ENCODE data around the gene H1-8. TPM values are rescaled to one million over a fixed set of nuclear protein-coding genes. Genes with fewer than 3 reads are reported as not detected.
A peak's percentile ranks its signal among the peaks of the same experiment; 100 is the strongest.

Gene H1-8
- total and polyA plus RNA-seq, 5 donors from 2014 or later, result not detected

DNA sequence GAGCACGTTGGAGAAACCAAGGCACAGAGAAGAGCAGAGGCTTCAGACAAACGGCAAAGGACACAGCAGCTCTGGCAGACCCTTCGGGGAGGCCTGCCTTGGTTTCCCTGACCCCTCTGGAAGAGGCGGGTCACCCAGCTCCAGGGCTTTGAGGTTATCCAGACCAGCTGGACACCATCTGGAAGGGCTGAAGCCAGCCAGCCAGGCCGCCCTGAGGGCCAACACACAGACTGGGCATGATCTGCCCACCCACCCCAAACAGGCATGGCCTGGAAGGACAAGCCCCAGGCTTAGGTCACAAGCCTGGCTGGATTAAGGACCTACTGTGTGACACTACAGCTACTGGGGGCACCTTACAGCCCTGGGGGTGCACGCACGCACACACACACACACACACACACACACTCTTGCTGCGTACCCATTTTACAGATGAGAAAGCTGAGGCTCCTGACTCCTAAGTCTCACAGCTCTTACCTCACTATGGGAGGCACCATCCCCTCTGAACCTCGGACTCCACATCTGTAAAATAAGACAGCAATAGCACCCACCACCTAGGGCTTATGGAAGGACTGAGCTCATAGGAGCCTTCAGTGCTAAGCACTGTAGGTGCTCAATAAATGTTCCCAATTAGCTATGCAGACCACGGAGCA is 52.7 kb downstream of the H1-8 start:
- Histone ChIP-seq H3K27me3 (ENCODE audit: control insufficient read depth, insufficient read depth, low read length) (no peaks in the 10 kb centered on the region), H3K4me1 (ENCODE audit: control insufficient read depth, insufficient read depth, low read length, poor library complexity, severe bottlenecking) (peaks cover 10% of the 10 kb centered on the region), H3K36me3 (ENCODE audit: control insufficient read depth, insufficient read depth, low read length) (no peaks in the 10 kb centered on the region), H3K9me3 (ENCODE audit: control insufficient read depth in 2 of 2, low read length in 2 of 2) (no peaks in the 10 kb centered on the region), H3K27ac (ENCODE audit: insufficient read depth, low read length, poor library complexity, severe bottlenecking) (no peak overlapping the region), H3K4me3 (ENCODE audit: low read depth, low read length) (no peak overlapping the region)
- no peak overlapping the region for H3K4me3 Mint-ChIP-seq
- peaks cover 4 to 23% (median 15%) of the 10 kb centered on the region in 4 donors for H3K4me1 Mint-ChIP-seq
- DNase-seq (no peak), ATAC-seq (ENCODE audit: low read depth in 2 of 2) (no peak)
- H3K36me3 Mint-ChIP-seq, result no peaks in the 10 kb centered on the region
- no peak overlapping the region for H3K27ac Mint-ChIP-seq
- H3K9me3 Mint-ChIP-seq, result no peaks in the 10 kb centered on the region
- H3K27me3 Mint-ChIP-seq, result peaks cover 28% of the 10 kb centered on the region

GRCh38 chr3:129596194-129597086 is 53.5 kb downstream of the H1-8 start:
- Histone ChIP-seq H3K4me3 (ENCODE audit: low read depth, low read length) (no peak overlapping the region), H3K27ac (ENCODE audit: insufficient read depth, low read length, poor library complexity, severe bottlenecking) (no peak overlapping the region), H3K9me3 (ENCODE audit: control insufficient read depth in 2 of 2, low read length in 2 of 2) (no peaks in the 10 kb centered on the region), H3K27me3 (ENCODE audit: control insufficient read depth, insufficient read depth, low read length) (no peaks in the 10 kb centered on the region), H3K4me1 (ENCODE audit: control insufficient read depth, insufficient read depth, low read length, poor library complexity, severe bottlenecking) (peaks cover 10% of the 10 kb centered on the region), H3K36me3 (ENCODE audit: control insufficient read depth, insufficient read depth, low read length) (no peaks in the 10 kb centered on the region)
- no peak for ATAC-seq (ENCODE audit: low read depth in 2 of 2)
- no peak overlapping the region for H3K27ac Mint-ChIP-seq
- no peaks in the 10 kb centered on the region for H3K36me3 Mint-ChIP-seq
- H3K27me3 Mint-ChIP-seq, result peaks cover 32% of the 10 kb centered on the region
- H3K4me3 Mint-ChIP-seq, result no peak overlapping the region
- no peak for DNase-seq
- H3K9me3 Mint-ChIP-seq, result no peaks in the 10 kb centered on the region
- peaks cover 4 to 23% (median 15%) of the 10 kb centered on the region in 4 donors for H3K4me1 Mint-ChIP-seq

GRCh38 chr3:129597087-129597999 is 54.4 kb downstream of the H1-8 start:
- Histone ChIP-seq H3K36me3 (ENCODE audit: control insufficient read depth, insufficient read depth, low read length) (no peaks in the 10 kb centered on the region), H3K9me3 (ENCODE audit: control insufficient read depth in 2 of 2, low read length in 2 of 2) (no peaks in the 10 kb centered on the region), H3K4me3 (ENCODE audit: low read depth, low read length) (no peak overlapping the region), H3K27me3 (ENCODE audit: control insufficient read depth, insufficient read depth, low read length) (no peaks in the 10 kb centered on the region), H3K27ac (ENCODE audit: insufficient read depth, low read length, poor library complexity, severe bottlenecking) (no peak overlapping the region), H3K4me1 (ENCODE audit: control insufficient read depth, insufficient read depth, low read length, poor library complexity, severe bottlenecking) (peaks cover 10% of the 10 kb centered on the region)
- Mint-ChIP-seq H3K9me3 (no peaks in the 10 kb centered on the region), H3K36me3 (no peaks in the 10 kb centered on the region), H3K27me3 (peaks cover 30% of the 10 kb centered on the region), H3K27ac (no peak overlapping the region), H3K4me1 (peaks cover 4 to 23% (median 12%) of the 10 kb centered on the region in 4 donors), H3K4me3 (no peak overlapping the region)
- no peak for ATAC-seq (ENCODE audit: low read depth in 2 of 2)
- DNase-seq, result no peak

DNA sequence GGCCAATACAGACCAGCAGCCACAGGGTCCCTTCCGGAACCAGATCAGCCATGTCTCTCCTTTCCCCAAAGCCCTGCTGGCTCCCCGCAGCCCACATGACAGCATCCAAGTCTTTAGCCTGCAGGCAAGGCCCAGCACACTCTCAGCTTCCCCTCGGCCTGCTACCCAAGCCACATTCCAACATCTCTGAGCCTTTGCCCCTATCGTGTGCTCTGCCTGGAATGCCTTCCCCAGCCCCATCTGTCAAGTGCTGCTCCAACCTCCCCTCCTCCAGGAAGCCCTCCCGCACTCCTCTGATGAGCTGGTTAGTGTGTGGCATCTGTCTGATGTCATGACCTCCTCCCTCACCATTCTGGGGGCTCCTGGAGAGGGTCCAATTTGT is 55.0 kb downstream of the H1-8 start:
- Mint-ChIP-seq H3K9me3 (no peaks in the 10 kb centered on the region), H3K27me3 (peaks cover 36% of the 10 kb centered on the region), H3K27ac (no peak overlapping the region), H3K4me1 (peaks cover 4 to 22% (median 12%) of the 10 kb centered on the region in 4 donors), H3K36me3 (no peaks in the 10 kb centered on the region), H3K4me3 (no peak overlapping the region)
- no peak for DNase-seq
- Histone ChIP-seq H3K4me3 (ENCODE audit: low read depth, low read length) (no peak overlapping the region), H3K27me3 (ENCODE audit: control insufficient read depth, insufficient read depth, low read length) (no peaks in the 10 kb centered on the region), H3K4me1 (ENCODE audit: control insufficient read depth, insufficient read depth, low read length, poor library complexity, severe bottlenecking) (peaks cover 10% of the 10 kb centered on the region), H3K9me3 (ENCODE audit: control insufficient read depth in 2 of 2, low read length in 2 of 2) (no peaks in the 10 kb centered on the region), H3K36me3 (ENCODE audit: control insufficient read depth, insufficient read depth, low read length) (no peaks in the 10 kb centered on the region), H3K27ac (ENCODE audit: insufficient read depth, low read length, poor library complexity, severe bottlenecking) (no peak overlapping the region)
- no peak for ATAC-seq (ENCODE audit: low read depth in 2 of 2)

DNA sequence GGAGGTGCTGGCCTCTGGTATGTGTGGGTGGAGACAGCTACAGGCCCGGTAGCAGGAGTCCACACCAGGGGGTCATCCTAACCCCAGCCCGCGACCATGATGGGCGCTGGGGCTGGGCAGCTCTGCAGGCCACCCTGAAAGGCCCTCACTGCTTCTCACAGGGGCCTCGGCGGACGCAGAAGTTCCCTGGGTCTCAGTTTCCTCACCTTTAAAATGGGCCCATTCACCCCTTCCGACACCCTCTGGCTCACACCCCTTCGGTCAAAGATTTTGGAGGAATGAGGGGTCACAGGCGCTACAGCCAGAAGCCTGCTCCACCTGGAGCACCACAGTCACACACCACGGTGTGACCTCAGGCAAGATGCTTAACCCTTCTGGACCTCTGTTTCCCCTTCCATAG is 55.5 kb downstream of the H1-8 start:
- H3K27ac Mint-ChIP-seq, result no peak overlapping the region
- no peaks in the 10 kb centered on the region for H3K9me3 Mint-ChIP-seq
- no peaks in the 10 kb centered on the region for H3K36me3 Mint-ChIP-seq
- H3K27ac ChIP-seq (ENCODE audit: insufficient read depth, low read length, poor library complexity, severe bottlenecking), result no peak overlapping the region
- H3K27me3 ChIP-seq (ENCODE audit: control insufficient read depth, insufficient read depth, low read length), result no peaks in the 10 kb centered on the region
- peaks cover 4 to 18% (median 9%) of the 10 kb centered on the region in 4 donors for H3K4me1 Mint-ChIP-seq
- ATAC-seq (ENCODE audit: low read depth in 2 of 2), result no peak
- peaks cover 31% of the 10 kb centered on the region for H3K27me3 Mint-ChIP-seq
- no peaks in the 10 kb centered on the region for H3K9me3 ChIP-seq (ENCODE audit: control insufficient read depth in 2 of 2, low read length in 2 of 2)
- H3K4me3 ChIP-seq (ENCODE audit: low read depth, low read length), result no peak overlapping the region
- H3K4me1 ChIP-seq (ENCODE audit: control insufficient read depth, insufficient read depth, low read length, poor library complexity, severe bottlenecking), result peaks cover 9% of the 10 kb centered on the region
- peak overlapping the region in 1 of 4 donors; percentile 68 for H3K4me3 Mint-ChIP-seq
- no peaks in the 10 kb centered on the region for H3K36me3 ChIP-seq (ENCODE audit: control insufficient read depth, insufficient read depth, low read length)
- DNase-seq, result no peak

DNA sequence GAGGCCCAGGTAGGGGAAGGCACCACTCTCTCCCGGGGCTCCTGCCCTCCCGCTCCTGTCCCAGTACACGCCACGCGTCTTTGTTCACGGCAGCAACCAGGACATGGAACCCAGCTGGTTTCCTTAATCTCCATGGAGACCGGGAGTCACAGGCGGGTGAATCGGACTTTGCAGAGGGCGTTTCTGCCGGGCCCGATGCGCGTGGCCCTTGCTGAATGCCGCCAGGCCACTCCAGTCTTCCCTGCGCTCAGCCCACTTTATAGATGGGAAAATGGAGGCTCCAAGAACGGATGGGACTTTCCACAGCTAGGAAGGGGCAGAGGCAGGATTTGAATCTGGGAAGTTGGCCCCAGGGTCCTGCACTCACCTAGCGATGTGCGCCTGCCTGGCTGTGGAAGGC is 56.1 kb downstream of the H1-8 start:
- peaks cover 4% of the 10 kb centered on the region for H3K4me1 ChIP-seq (ENCODE audit: control insufficient read depth, insufficient read depth, low read length, poor library complexity, severe bottlenecking)
- H3K27me3 Mint-ChIP-seq, result peaks cover 30% of the 10 kb centered on the region
- H3K27ac Mint-ChIP-seq, result no peak overlapping the region
- no peaks in the 10 kb centered on the region for H3K9me3 ChIP-seq (ENCODE audit: control insufficient read depth in 2 of 2, low read length in 2 of 2)
- no peak overlapping the region for H3K4me3 Mint-ChIP-seq
- H3K9me3 Mint-ChIP-seq, result no peaks in the 10 kb centered on the region
- H3K4me3 ChIP-seq (ENCODE audit: low read depth, low read length), result no peak overlapping the region
- ATAC-seq (ENCODE audit: low read depth in 2 of 2), result no peak
- H3K4me1 Mint-ChIP-seq, result peaks cover under 1 to 13% (median 4%) of the 10 kb centered on the region in 4 donors
- H3K36me3 ChIP-seq (ENCODE audit: control insufficient read depth, insufficient read depth, low read length), result no peaks in the 10 kb centered on the region
- peaks cover 3% of the 10 kb centered on the region for H3K27me3 ChIP-seq (ENCODE audit: control insufficient read depth, insufficient read depth, low read length)
- DNase-seq, result no peak
- H3K27ac ChIP-seq (ENCODE audit: insufficient read depth, low read length, poor library complexity, severe bottlenecking), result no peak overlapping the region
- no peaks in the 10 kb centered on the region for H3K36me3 Mint-ChIP-seq

DNA sequence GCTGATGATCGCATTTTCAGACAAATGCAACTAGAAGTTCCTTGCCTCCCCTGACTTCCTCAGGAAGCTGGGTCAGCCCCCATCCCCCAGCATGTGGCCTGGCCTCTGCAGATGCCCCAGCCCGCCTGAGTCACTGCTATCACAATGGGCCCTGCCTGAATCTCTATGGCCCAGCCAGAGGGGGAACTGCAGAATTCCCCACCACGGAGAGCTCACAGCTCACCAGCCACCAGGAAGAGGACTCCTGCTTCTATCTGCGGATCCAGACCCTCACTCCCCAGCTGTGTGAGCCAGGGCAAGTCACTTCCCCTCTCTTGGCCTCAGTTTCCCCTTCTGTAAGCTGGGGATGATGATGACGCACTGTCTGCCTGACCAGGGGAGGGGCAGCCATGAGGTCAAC is 56.6 kb downstream of the H1-8 start:
- DNase-seq (no peak), ATAC-seq (ENCODE audit: low read depth in 2 of 2) (peak; percentile 17 to 28)
- H3K4me1 Mint-ChIP-seq, result peaks cover 0 to 9% (median under 1%) of the 10 kb centered on the region in 4 donors
- Histone ChIP-seq H3K4me1 (ENCODE audit: control insufficient read depth, insufficient read depth, low read length, poor library complexity, severe bottlenecking) (no peaks in the 10 kb centered on the region), H3K36me3 (ENCODE audit: control insufficient read depth, insufficient read depth, low read length) (no peaks in the 10 kb centered on the region), H3K27ac (ENCODE audit: insufficient read depth, low read length, poor library complexity, severe bottlenecking) (no peak overlapping the region), H3K9me3 (ENCODE audit: control insufficient read depth in 2 of 2, low read length in 2 of 2) (no peaks in the 10 kb centered on the region), H3K4me3 (ENCODE audit: low read depth, low read length) (no peak overlapping the region), H3K27me3 (ENCODE audit: control insufficient read depth, insufficient read depth, low read length) (peaks cover 7% of the 10 kb centered on the region)
- no peak overlapping the region for H3K27ac Mint-ChIP-seq
- peaks cover 35% of the 10 kb centered on the region for H3K27me3 Mint-ChIP-seq
- H3K36me3 Mint-ChIP-seq, result no peaks in the 10 kb centered on the region
- no peaks in the 10 kb centered on the region for H3K9me3 Mint-ChIP-seq
- H3K4me3 Mint-ChIP-seq, result no peak overlapping the region

All from CD4-positive, CD25-positive, alpha-beta regulatory T cell (primary cell).